ENCODE results near the gene NPR1. TPM values are rescaled to one million over a fixed set of nuclear protein-coding genes. Genes with fewer than 3 reads are reported as not detected.

NPR1 gene
- polyA plus RNA-seq, 1 donor from 2014 or later, result 0.45 TPM

- Histone ChIP-seq H3K9me2 (ENCODE audit: insufficient read depth, low read length) (no peaks in the 10 kb centered on the region), H2AFZ (ENCODE audit: low read depth, low read length) (no peak overlapping the region), H3F3A (ENCODE audit: insufficient read depth, low read length, poor library complexity, severe bottlenecking) (no peaks in the 10 kb centered on the region), H4K20me1 (ENCODE audit: insufficient read depth) (no peaks in the 10 kb centered on the region), H3K9ac (ENCODE audit: low read length) (no peak overlapping the region), H3K9me3 (ENCODE audit: low read length) (no peaks in the 10 kb centered on the region), H3K4me2 (ENCODE audit: low read length) (no peak overlapping the region), H3K79me2 (replicated peaks; ENCODE audit: insufficient read depth, low read length) (no peaks in the 10 kb centered on the region), H3K4me3 (ENCODE audit: low read length) (no peak overlapping the region), H3K27ac (ENCODE audit: low read length) (no peak overlapping the region), H3K36me3 (ENCODE audit: insufficient read depth, low read length) (no peaks in the 10 kb centered on the region), H3K27me3 (ENCODE audit: insufficient read depth, low read depth, low read length) (no peaks in the 10 kb centered on the region)
- TF ChIP-seq POLR2AphosphoS5 (IDR thresholded peaks at IDR 0.05) (no peak), EP300 (conservative IDR thresholded peaks at IDR 0.05; ENCODE audit: poor library complexity, severe bottlenecking) (no peak)
Observed at GRCh38 chr1:153649863-153650235, 28.6 kb upstream of the NPR1 start.

- no peak for TF ChIP-seq CTCF (IDR thresholded peaks at IDR 0.05; ENCODE audit: poor library complexity, severe bottlenecking)
- no peak for TF ChIP-seq POLR2AphosphoS5 (IDR thresholded peaks at IDR 0.05)
- Histone ChIP-seq H3K9me3 (ENCODE audit: low read length) (no peaks in the 10 kb centered on the region), H3K36me3 (ENCODE audit: insufficient read depth, low read length) (no peaks in the 10 kb centered on the region), H3K27ac (ENCODE audit: low read length) (no peak overlapping the region), H3K4me3 (ENCODE audit: low read length) (no peak overlapping the region), H4K20me1 (ENCODE audit: insufficient read depth) (no peaks in the 10 kb centered on the region), H3F3A (ENCODE audit: insufficient read depth, low read length, poor library complexity, severe bottlenecking) (no peaks in the 10 kb centered on the region), H3K9me2 (ENCODE audit: insufficient read depth, low read length) (no peaks in the 10 kb centered on the region), H3K79me2 (replicated peaks; ENCODE audit: insufficient read depth, low read length) (no peaks in the 10 kb centered on the region), H2AFZ (ENCODE audit: low read depth, low read length) (no peak overlapping the region), H3K27me3 (ENCODE audit: insufficient read depth, low read depth, low read length) (no peaks in the 10 kb centered on the region), H3K4me2 (ENCODE audit: low read length) (no peak overlapping the region), H3K9ac (ENCODE audit: low read length) (no peak overlapping the region)
Observed at GRCh38 chr1:153651771-153652170, 26.7 kb upstream of the NPR1 start.

GRCh38 chr1:153652805-153653500, 25.5 kb upstream of the NPR1 start:
- no peaks in the 10 kb centered on the region for H3F3A ChIP-seq (ENCODE audit: insufficient read depth, low read length, poor library complexity, severe bottlenecking)
- H3K4me2 ChIP-seq (ENCODE audit: low read length), result no peak overlapping the region
- no peaks in the 10 kb centered on the region for H3K9me3 ChIP-seq (ENCODE audit: low read length)
- H3K9ac ChIP-seq (ENCODE audit: low read length), result no peak overlapping the region
- TF ChIP-seq EZH2 (IDR thresholded peaks at IDR 0.05; ENCODE audit: borderline replicate concordance, insufficient read depth, low read length, poor library complexity, severe bottlenecking), result no peak
- TF ChIP-seq EP300 (conservative IDR thresholded peaks at IDR 0.05; ENCODE audit: poor library complexity, severe bottlenecking), result no peak
- TF ChIP-seq POLR2AphosphoS5 (IDR thresholded peaks at IDR 0.05), result no peak
- TF ChIP-seq TAF1 (IDR thresholded peaks at IDR 0.05; ENCODE audit: low read depth), result no peak
- no peak for TF ChIP-seq CTCF (IDR thresholded peaks at IDR 0.05; ENCODE audit: poor library complexity, severe bottlenecking)
- TF ChIP-seq REST (IDR thresholded peaks at IDR 0.05; ENCODE audit: borderline replicate concordance), result no peak
- no peak for TF ChIP-seq SMC3 (conservative IDR thresholded peaks at IDR 0.05; ENCODE audit: poor library complexity)
- TF ChIP-seq RAD21 (conservative IDR thresholded peaks at IDR 0.05), result no peak
- no peak for TF ChIP-seq MXI1 (conservative IDR thresholded peaks at IDR 0.05; ENCODE audit: poor library complexity, severe bottlenecking)
- no peaks in the 10 kb centered on the region for H3K79me2 ChIP-seq (replicated peaks; ENCODE audit: insufficient read depth, low read length)
- H3K4me3 ChIP-seq (ENCODE audit: low read length), result no peak overlapping the region
- H3K9me2 ChIP-seq (ENCODE audit: insufficient read depth, low read length), result no peaks in the 10 kb centered on the region
- H3K36me3 ChIP-seq (ENCODE audit: insufficient read depth, low read length), result no peaks in the 10 kb centered on the region
- H4K20me1 ChIP-seq (ENCODE audit: insufficient read depth), result no peaks in the 10 kb centered on the region
- H3K27me3 ChIP-seq (ENCODE audit: insufficient read depth, low read depth, low read length), result no peaks in the 10 kb centered on the region
- no peak overlapping the region for H2AFZ ChIP-seq (ENCODE audit: low read depth, low read length)
- no peak overlapping the region for H3K27ac ChIP-seq (ENCODE audit: low read length)

Data from neural cell (in vitro differentiated cells).